NCI-H187 (cell line): ENCODE results near the gene DENND1A.
"Not testable (repeated sequence)": the region's sequence is repeated elsewhere in the genome, so short reads cannot be mapped to it uniquely, and the experiment has no call there.

Experiments used
- DNase-seq, 2 experiments: peaks; one replicate each; lab custom pipeline; 2025; lab: John Stamatoyannopoulos, UW

Gene DENND1A

GRCh38 chr9:123432331-123433236 lies 497.3 kb downstream of the DENND1A start:
- no peak for DNase-seq

- DNase-seq: no peak
Measured at GRCh38 chr9:123431581-123431980, 498.3 kb downstream of the DENND1A start.

GRCh38 chr9:123428450-123428849 lies 501.5 kb downstream of the DENND1A start:
- DNase-seq: not testable (repeated sequence)

GRCh38 chr9:123426406-123426805 lies 503.5 kb downstream of the DENND1A start:
- no peak for DNase-seq

GRCh38 chr9:123425836-123426365 lies 504.0 kb downstream of the DENND1A start:
- no peak for DNase-seq

- no peak for DNase-seq
Measured at GRCh38 chr9:123425261-123425821, 504.6 kb downstream of the DENND1A start.

GRCh38 chr9:123424552-123425225 lies 505.2 kb downstream of the DENND1A start:
- DNase-seq: no peak

- DNase-seq: no peak
Measured at GRCh38 chr9:123424131-123424530, 505.8 kb downstream of the DENND1A start.

GRCh38 chr9:123423311-123423640 lies 506.6 kb downstream of the DENND1A start:
- DNase-seq: no peak

- no peak for DNase-seq
Measured at GRCh38 chr9:123422635-123423310, 507.2 kb downstream of the DENND1A start.

GRCh38 chr9:123421801-123422455 lies 508.0 kb downstream of the DENND1A start:
- DNase-seq: no peak

- no peak for DNase-seq
Measured at GRCh38 chr9:123421186-123421585, 508.7 kb downstream of the DENND1A start.

GRCh38 chr9:123420592-123421111 lies 509.3 kb downstream of the DENND1A start:
- no peak for DNase-seq

- no peak for DNase-seq
Measured at GRCh38 chr9:123419721-123420591, 510.0 kb downstream of the DENND1A start.

- no peak for DNase-seq
Measured at GRCh38 chr9:123419091-123419490, 510.8 kb downstream of the DENND1A start.

GRCh38 chr9:123418506-123418905 lies 511.4 kb downstream of the DENND1A start:
- no peak for DNase-seq

- no peak for DNase-seq
Measured at GRCh38 chr9:123418052-123418430, 511.9 kb downstream of the DENND1A start.

GRCh38 chr9:123417289-123418051 lies 512.5 kb downstream of the DENND1A start:
- DNase-seq: no peak

GRCh38 chr9:123416176-123416575 lies 513.8 kb downstream of the DENND1A start:
- DNase-seq: no peak
